PC-9 (cell line): ENCODE measurements around the gene COG1. TPM values are rescaled to one million over a fixed set of nuclear protein-coding genes. Genes with fewer than 3 reads are reported as not detected.

Source experiments
- BruUV-seq: library from RNA; stranded (reverse); fragments of 400-500 nt; replicated peaks from 2 replicates; lab custom pipeline; 2021; lab: Mats Ljungman, UMichigan
- CTCF ChIA-PET: fragments of 300-600 bp; sonication (Branson Sonifier 250); formaldehyde crosslinking; loops from one replicate; lab custom pipeline; 2022; ENCODE audit warnings: antibody characterized with exemption; lab: Charles Lee
- POLR2A ChIA-PET: fragments of 300-600 bp; sonication (Branson Sonifier 250); formaldehyde crosslinking; loops from one replicate; lab custom pipeline; 2022; ENCODE audit warnings: antibody characterized with exemption; ENCODE audit not compliant: unreplicated experiment; lab: Charles Lee
- DNase-seq, 2 experiments: peaks; one replicate each; pipeline versions ENCODE4 v3.0.0 to v3.0.0-alpha.2; 2015 to 2022; ENCODE audit warnings: mixed read lengths in 1 of 2
- H2AFZ ChIP-seq: fragments of 200-600 bp; sonication (generic); 2 replicates; pipeline ENCODE4 v1.8.1; 2017; ENCODE audit warnings: antibody characterized with exemption
- H3F3A ChIP-seq: fragments of 200-600 bp; sonication (generic); 2 replicates; pipeline ENCODE4 v1.8.1; 2017; ENCODE audit warnings: antibody characterized with exemption, mild to moderate bottlenecking, low read depth; ENCODE audit not compliant: insufficient read depth
- H3K27ac ChIP-seq: fragments of 200-600 bp; sonication (generic); 2 replicates; pipeline ENCODE4 v1.6.1; 2016; ENCODE audit warnings: mixed run types
- H3K27me3 ChIP-seq: fragments of 200-600 bp; sonication (generic); 2 replicates; pipeline ENCODE4 v1.6.1; 2016; ENCODE audit warnings: low read depth, mixed run types; ENCODE audit not compliant: insufficient read depth
- H3K36me3 ChIP-seq: fragments of 200-600 bp; sonication (generic); 2 replicates; pipeline ENCODE4 v1.6.1; 2016; ENCODE audit warnings: low read depth, mixed run types
- H3K4me1 ChIP-seq: fragments of 200-600 bp; sonication (generic); replicated peaks from 2 replicates; pipeline ENCODE4 v1.6.1; 2016; ENCODE audit warnings: mixed run types; ENCODE audit not compliant: insufficient read depth
- H3K4me2 ChIP-seq: fragments of 200-600 bp; sonication (generic); 2 replicates; pipeline ENCODE4 v1.6.1; 2017; ENCODE audit warnings: mixed run types
- H3K4me3 ChIP-seq: fragments of 200-600 bp; sonication (generic); 2 replicates; pipeline ENCODE4 v1.6.1; 2016; ENCODE audit warnings: mixed run types
- H3K79me2 ChIP-seq: fragments of 200-600 bp; sonication (generic); 2 replicates; pipeline ENCODE4 v1.6.1; 2017; ENCODE audit warnings: low read depth, mixed run types
- H3K9me2 ChIP-seq: fragments of 200-600 bp; sonication (generic); 2 replicates; pipeline ENCODE4 v1.8.1; 2017; ENCODE audit warnings: mild to moderate bottlenecking; ENCODE audit not compliant: insufficient read depth
- H3K9me3 ChIP-seq: fragments of 200-600 bp; sonication (generic); 2 replicates; pipeline ENCODE4 v1.8.1; 2016; ENCODE audit warnings: low read depth; ENCODE audit not compliant: insufficient read depth
- H4K20me1 ChIP-seq: fragments of 200-600 bp; sonication (generic); 2 replicates; pipeline ENCODE4 v1.8.1; 2017; ENCODE audit not compliant: insufficient read depth
- EZH2 ChIP-seq: fragments of 200-600 bp; sonication (generic); IDR thresholded peaks from 2 replicates; pipeline ENCODE4 v1.8.0; 2017; ENCODE audit warnings: antibody characterized with exemption, low read depth
- intact Hi-C: fragments of 100-400 bp; cut with micrococcal nuclease; formaldehyde crosslinking; loops from one replicate; pipeline ENCODE4 v1.10.0; 2022; ENCODE audit not compliant: unreplicated experiment
- total RNA-seq: library from RNA; stranded (reverse); gene quantifications from 2 replicates; pipeline ENCODE4 v1.2.3, GENCODE V29; 2021
- TF ChIP-seq, protein P1 (sequence below): fragments of 200-600 bp; sonication (generic); conservative IDR thresholded peaks from 2 replicates; pipeline ENCODE4 v1.6.1; 2017; ENCODE audit warnings: mixed run types, antibody characterized with exemption, mild to moderate bottlenecking, moderate library complexity

The COG1 gene
- total RNA-seq, 1 experiment from 2014 or later: 24.8 TPM

DNA sequence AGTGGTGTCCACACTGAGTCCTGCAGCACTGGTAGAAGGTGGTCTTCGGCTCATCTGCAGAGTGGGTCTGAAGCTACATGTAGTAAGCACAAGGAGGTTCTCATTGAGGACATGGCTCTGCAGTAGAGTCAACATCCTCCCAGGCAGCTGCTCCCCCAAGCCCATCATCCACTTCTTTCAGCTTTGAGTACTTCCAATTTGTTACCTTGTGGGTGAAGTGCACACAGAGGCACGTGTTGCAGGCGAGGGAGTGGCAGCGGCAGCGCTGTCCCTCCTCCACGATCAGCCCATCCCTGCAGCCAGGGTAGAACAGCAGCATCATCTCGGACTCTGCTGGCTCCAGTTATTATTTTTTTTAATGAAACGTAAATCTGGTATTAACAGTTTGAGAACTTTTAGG is 29.8 kb upstream of the COG1 start:
- H3K9me2 ChIP-seq: no peaks in the 10 kb centered on the region
- H3K4me1 ChIP-seq: 0 out of 2 replicates have a peak, but pooled peaks cover 5% of the 10 kb centered on the region
- TF ChIP-seq EZH2: no peak
- TF ChIP-seq, protein P1, sequence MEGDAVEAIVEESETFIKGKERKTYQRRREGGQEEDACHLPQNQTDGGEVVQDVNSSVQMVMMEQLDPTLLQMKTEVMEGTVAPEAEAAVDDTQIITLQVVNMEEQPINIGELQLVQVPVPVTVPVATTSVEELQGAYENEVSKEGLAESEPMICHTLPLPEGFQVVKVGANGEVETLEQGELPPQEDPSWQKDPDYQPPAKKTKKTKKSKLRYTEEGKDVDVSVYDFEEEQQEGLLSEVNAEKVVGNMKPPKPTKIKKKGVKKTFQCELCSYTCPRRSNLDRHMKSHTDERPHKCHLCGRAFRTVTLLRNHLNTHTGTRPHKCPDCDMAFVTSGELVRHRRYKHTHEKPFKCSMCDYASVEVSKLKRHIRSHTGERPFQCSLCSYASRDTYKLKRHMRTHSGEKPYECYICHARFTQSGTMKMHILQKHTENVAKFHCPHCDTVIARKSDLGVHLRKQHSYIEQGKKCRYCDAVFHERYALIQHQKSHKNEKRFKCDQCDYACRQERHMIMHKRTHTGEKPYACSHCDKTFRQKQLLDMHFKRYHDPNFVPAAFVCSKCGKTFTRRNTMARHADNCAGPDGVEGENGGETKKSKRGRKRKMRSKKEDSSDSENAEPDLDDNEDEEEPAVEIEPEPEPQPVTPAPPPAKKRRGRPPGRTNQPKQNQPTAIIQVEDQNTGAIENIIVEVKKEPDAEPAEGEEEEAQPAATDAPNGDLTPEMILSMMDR: no peak
- POLR2A ChIA-PET: no interaction called here
- peaks cover 34% of the 10 kb centered on the region; the same call in 1 of the 2 replicates for H3K27me3 ChIP-seq
- H3K36me3 ChIP-seq: no peaks in the 10 kb centered on the region
- H4K20me1 ChIP-seq: no peaks in the 10 kb centered on the region
- no peaks in the 10 kb centered on the region; the same call in 1 of the 2 replicates for H3F3A ChIP-seq
- DNase-seq: no peak
- no peak overlapping the region for H3K4me2 ChIP-seq
- H3K9me3 ChIP-seq: no peaks in the 10 kb centered on the region
- no peak overlapping the region for H3K27ac ChIP-seq
- no peaks in the 10 kb centered on the region for H3K79me2 ChIP-seq
- CTCF ChIA-PET: no interaction called here
- H2AFZ ChIP-seq: no peak overlapping the region
- no TSS peak for BruUV-seq
- intact Hi-C loops: loop anchor here (10.0 kb wide), 1 partner anchor 158 kb away; no protein-coding TSS in a partner anchor
- H3K4me3 ChIP-seq: no peak overlapping the region

DNA sequence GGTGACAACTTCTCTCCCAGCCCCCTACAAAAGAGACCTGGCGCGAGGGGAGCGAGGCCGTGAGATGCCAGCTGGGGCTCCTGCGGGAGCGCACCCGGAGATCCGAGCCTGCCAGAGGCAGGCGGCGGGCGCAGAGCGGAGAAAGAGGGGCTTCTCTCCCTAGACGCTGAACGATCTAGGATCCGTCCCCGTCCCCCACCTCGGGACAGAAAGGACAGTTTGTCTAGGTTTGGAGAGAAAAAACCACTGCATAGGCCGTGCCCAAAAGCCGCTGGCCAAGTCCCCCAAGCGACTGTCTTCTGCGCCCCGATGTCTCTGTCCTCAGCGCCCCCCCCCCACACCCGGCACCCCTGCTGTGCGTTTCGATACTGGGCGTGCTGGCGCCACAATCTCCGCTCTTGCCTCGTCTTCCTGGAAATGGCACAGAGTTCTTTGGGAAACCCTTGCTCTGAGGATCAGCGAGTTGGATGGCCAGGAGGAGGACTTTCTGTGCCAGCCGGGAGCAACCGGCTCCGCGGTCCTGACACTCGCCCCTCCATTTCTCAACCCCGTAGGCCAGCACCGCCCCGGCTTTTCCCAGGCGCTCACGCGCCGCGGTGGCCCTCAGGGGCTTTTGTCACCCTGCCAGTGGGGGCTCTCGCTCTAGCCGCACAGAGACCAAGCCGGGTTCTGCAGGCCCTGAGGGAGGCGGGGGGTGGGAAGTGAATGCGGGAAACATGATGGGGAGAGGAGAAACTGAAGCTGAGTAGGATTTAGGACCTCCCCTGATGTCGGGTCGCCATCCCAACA is 27.0 kb upstream of the COG1 start:
- peaks cover 34% of the 10 kb centered on the region; the same call in 1 of the 2 replicates for H3K27me3 ChIP-seq
- DNase-seq: no peak
- CTCF ChIA-PET: interaction anchor here (0.9 kb wide), 1 partner anchor 440 kb away, joined by 3 read pairs; no protein-coding TSS in a partner anchor

More for the DNA sequence above, 27.0 kb upstream of the COG1 start:
- TF ChIP-seq, protein P1: no peak
- TF ChIP-seq EZH2: no peak
- intact Hi-C loops: loop anchor here (10.0 kb wide), 1 partner anchor 161 kb away; no protein-coding TSS in a partner anchor
- no TSS peak for BruUV-seq
- no peaks in the 10 kb centered on the region for H3K9me2 ChIP-seq
- peak overlapping the region; percentile 70 for H3K4me2 ChIP-seq
- no peak overlapping the region for H2AFZ ChIP-seq
- POLR2A ChIA-PET: no interaction called here
- no peaks in the 10 kb centered on the region for H3K79me2 ChIP-seq
- no peaks in the 10 kb centered on the region; the same call in 1 of the 2 replicates for H3F3A ChIP-seq
- H3K36me3 ChIP-seq: no peaks in the 10 kb centered on the region
- H4K20me1 ChIP-seq: no peaks in the 10 kb centered on the region
- H3K9me3 ChIP-seq: no peaks in the 10 kb centered on the region
- peak overlapping the region; percentile 47; the same call in 1 of the 2 replicates for H3K4me3 ChIP-seq
- 0 out of 2 replicates have a peak, but pooled peaks cover 5% of the 10 kb centered on the region for H3K4me1 ChIP-seq
- H3K27ac ChIP-seq: no peak overlapping the region
